CD14-positive monocyte (primary cell): ENCODE measurements around the gene BCAS4. TPM values are rescaled to one million over a fixed set of nuclear protein-coding genes. Genes with fewer than 3 reads are reported as not detected.

Experiments used
- DNase-seq, 3 donors: peaks; one replicate each; pipeline ENCODE4 v3.0.0-alpha.2; 2011 to 2022
- H2AFZ ChIP-seq: 2 replicates; pipeline ENCODE4 v1.6.0; 2012; ENCODE audit warnings: mild to moderate bottlenecking, low read depth, low read length, inconsistent platforms; ENCODE audit not compliant: insufficient read depth, poor library complexity, severe bottlenecking
- H3K27ac ChIP-seq, 2 donors: 1 replicate in 1 of 2; 2 replicates in 1 of 2; pipeline ENCODE4 v1.5.1; 2012 to 2013; ENCODE audit warnings: low read length in 2 of 2, control low read depth in 1 of 2, inconsistent platforms in 1 of 2, low read depth in 1 of 2, mild to moderate bottlenecking in 1 of 2
- H3K27me3 ChIP-seq, 2 donors: one replicate each; pipeline versions ENCODE4 v1.6.0 to v1.6.1; 2011 to 2013; ENCODE audit warnings: low read length in 2 of 2; ENCODE audit not compliant: control insufficient read depth in 2 of 2, insufficient read depth in 2 of 2
- H3K36me3 ChIP-seq, 2 donors: replicated peaks in 1 of 2; 1 replicate in 1 of 2; 2 replicates in 1 of 2; pipeline versions ENCODE4 v1.5.1 to v1.6.1; 2012 to 2013; ENCODE audit warnings: low read length in 2 of 2, control low read depth in 1 of 2, inconsistent platforms in 1 of 2, mild to moderate bottlenecking in 1 of 2; ENCODE audit not compliant: insufficient read depth in 2 of 2, control insufficient read depth in 1 of 2
- H3K4me1 ChIP-seq, 2 donors: 1 replicate in 1 of 2; 2 replicates in 1 of 2; pipeline versions ENCODE4 v1.5.1 to v1.6.1; 2012 to 2013; ENCODE audit warnings: low read length in 2 of 2, control low read depth in 1 of 2, inconsistent platforms in 1 of 2, mild to moderate bottlenecking in 1 of 2, moderate library complexity in 1 of 2; ENCODE audit not compliant: insufficient read depth in 2 of 2, control insufficient read depth in 1 of 2
- H3K4me2 ChIP-seq: replicated peaks from 2 replicates; pipeline ENCODE3; 2012; ENCODE audit warnings: low read length, moderate library complexity, mild to moderate bottlenecking; ENCODE audit not compliant: poor library complexity, severe bottlenecking; ENCODE audit errors: extremely low read depth
- H3K4me3 ChIP-seq, 3 experiments: fragments of 200-600 bp in 1 of 3; sonication (generic) in 1 of 3; replicated peaks in 1 of 3; 1 replicate in 2 of 3; 2 replicates in 1 of 3; pipeline ENCODE4 v1.5.1; 2011 to 2013; ENCODE audit warnings: low read length in 3 of 3, mild to moderate bottlenecking in 3 of 3, control low read depth in 2 of 3, low read depth in 2 of 3, inconsistent platforms in 1 of 3, moderate library complexity in 1 of 3
- H3K79me2 ChIP-seq: 2 replicates; pipeline ENCODE4 v1.6.0; 2012; ENCODE audit warnings: mild to moderate bottlenecking, control low read depth, inconsistent platforms, low read length, moderate library complexity; ENCODE audit not compliant: insufficient read depth
- H3K9ac ChIP-seq: 2 replicates; pipeline ENCODE4 v1.6.0; 2017; ENCODE audit warnings: low read length, mild to moderate bottlenecking; ENCODE audit not compliant: insufficient read depth, poor library complexity, severe bottlenecking
- H3K9me3 ChIP-seq, 2 donors: replicated peaks in 1 of 2; 1 replicate in 1 of 2; 2 replicates in 1 of 2; pipeline versions ENCODE4 v1.5.1 to v1.6.1; 2012 to 2013; ENCODE audit warnings: low read length in 2 of 2, control low read depth in 1 of 2; ENCODE audit not compliant: control insufficient read depth in 1 of 2, insufficient read depth in 1 of 2
- H4K20me1 ChIP-seq: 2 replicates; pipeline ENCODE4 v1.6.0; 2012; ENCODE audit warnings: mild to moderate bottlenecking, low read length, control low read depth, moderate library complexity; ENCODE audit not compliant: insufficient read depth
- H3K27ac Mint-ChIP-seq, 7 donors: one replicate each; pipeline ENCODE4 v1.8.0; 2020; ENCODE audit warnings: mild to moderate bottlenecking in 7 of 7, mixed read lengths in 7 of 7, moderate library complexity in 6 of 7, inconsistent platforms in 2 of 7
- H3K27me3 Mint-ChIP-seq, 3 donors: one replicate each; pipeline ENCODE4 v1.8.0; 2021 to 2022; ENCODE audit warnings: low read depth in 3 of 3, mild to moderate bottlenecking in 3 of 3, mixed read lengths in 3 of 3, moderate library complexity in 3 of 3, inconsistent platforms in 1 of 3
- H3K36me3 Mint-ChIP-seq, 2 donors: one replicate each; pipeline ENCODE4 v1.8.0; 2020; ENCODE audit warnings: mixed read lengths in 2 of 2, inconsistent platforms in 1 of 2, mild to moderate bottlenecking in 1 of 2
- H3K4me1 Mint-ChIP-seq: one replicate; pipeline ENCODE4 v1.8.0; 2020; ENCODE audit warnings: mild to moderate bottlenecking, mixed read lengths
- H3K4me3 Mint-ChIP-seq, 2 donors: one replicate each; pipeline ENCODE4 v1.8.0; 2020; ENCODE audit warnings: mild to moderate bottlenecking in 2 of 2, mixed read lengths in 2 of 2, moderate library complexity in 1 of 2
- H3K9me3 Mint-ChIP-seq, 7 donors: one replicate each; pipeline ENCODE4 v1.8.0; 2020 to 2022; ENCODE audit warnings: mixed read lengths in 7 of 7, mild to moderate bottlenecking in 6 of 7, moderate library complexity in 6 of 7, inconsistent platforms in 2 of 7
- WGBS: methylation state at CpG from one replicate; pipeline ENCODE4 v1.1.5; 2013; ENCODE audit warnings: missing lambda C conversion rate; ENCODE audit not compliant: insufficient coverage; 5-methylcytosine and 5-hydroxymethylcytosine counted together
- intact Hi-C, 2 donors: fragments of 100-400 bp; cut with micrococcal nuclease; formaldehyde crosslinking; loops; one replicate each; pipeline versions ENCODE4 v1.15.0 to v1.15.1; 2023
- polyA plus RNA-seq, 3 donors: library from polyadenylated mRNA; depleted of rRNA in 1 of 3; unstranded in 2 of 3; stranded (reverse) in 1 of 3; fragments of 300-500 nt in 2 of 3; fragments of >200 nt in 1 of 3; fragmentation: Illumina TruSeq in 2 of 3; gene quantifications; 1 replicate in 2 of 3; 2 replicates in 1 of 3; pipeline ENCODE4 v1.2.3, GENCODE V29; 2012 to 2021
- TF ChIP-seq, protein P1 (sequence below): fragments of 200-600 bp; IDR thresholded peaks from one replicate; pipeline ENCODE4 v1.8.0; 2022; ENCODE audit warnings: antibody characterized with exemption, mild to moderate bottlenecking

BCAS4 gene
- polyA plus RNA-seq, 3 donors, result 0.16 to 1.0 (median 0.69) TPM

GRCh38 chr20:50868509-50869495, 73.9 kb downstream of the BCAS4 start:
- H3K36me3 Mint-ChIP-seq, result no peaks in the 10 kb centered on the region

GRCh38 chr20:50870561-50871161, 75.8 kb downstream of the BCAS4 start:
- TF ChIP-seq, protein P1, sequence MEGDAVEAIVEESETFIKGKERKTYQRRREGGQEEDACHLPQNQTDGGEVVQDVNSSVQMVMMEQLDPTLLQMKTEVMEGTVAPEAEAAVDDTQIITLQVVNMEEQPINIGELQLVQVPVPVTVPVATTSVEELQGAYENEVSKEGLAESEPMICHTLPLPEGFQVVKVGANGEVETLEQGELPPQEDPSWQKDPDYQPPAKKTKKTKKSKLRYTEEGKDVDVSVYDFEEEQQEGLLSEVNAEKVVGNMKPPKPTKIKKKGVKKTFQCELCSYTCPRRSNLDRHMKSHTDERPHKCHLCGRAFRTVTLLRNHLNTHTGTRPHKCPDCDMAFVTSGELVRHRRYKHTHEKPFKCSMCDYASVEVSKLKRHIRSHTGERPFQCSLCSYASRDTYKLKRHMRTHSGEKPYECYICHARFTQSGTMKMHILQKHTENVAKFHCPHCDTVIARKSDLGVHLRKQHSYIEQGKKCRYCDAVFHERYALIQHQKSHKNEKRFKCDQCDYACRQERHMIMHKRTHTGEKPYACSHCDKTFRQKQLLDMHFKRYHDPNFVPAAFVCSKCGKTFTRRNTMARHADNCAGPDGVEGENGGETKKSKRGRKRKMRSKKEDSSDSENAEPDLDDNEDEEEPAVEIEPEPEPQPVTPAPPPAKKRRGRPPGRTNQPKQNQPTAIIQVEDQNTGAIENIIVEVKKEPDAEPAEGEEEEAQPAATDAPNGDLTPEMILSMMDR, result no peak
- H3K36me3 ChIP-seq, result no peaks in the 10 kb centered on the region
- DNase-seq, result no peak
- H3K27ac ChIP-seq, result no peak overlapping the region
- H3K9ac ChIP-seq, result no peak overlapping the region
- no peaks in the 10 kb centered on the region for H3K4me1 Mint-ChIP-seq
- no peak overlapping the region for H3K4me3 Mint-ChIP-seq
- peaks cover 0 to 3% (median 0%) of the 10 kb centered on the region in 3 donors for H3K27me3 Mint-ChIP-seq
- H2AFZ ChIP-seq, result no peak overlapping the region
- no peaks in the 10 kb centered on the region for H3K36me3 Mint-ChIP-seq
- H3K4me1 ChIP-seq, result no peaks in the 10 kb centered on the region
- no peaks in the 10 kb centered on the region for H3K9me3 Mint-ChIP-seq
- no peak overlapping the region for H3K27ac Mint-ChIP-seq
- no peak overlapping the region for H3K4me2 ChIP-seq
- no peaks in the 10 kb centered on the region for H3K27me3 ChIP-seq
- H3K79me2 ChIP-seq, result no peaks in the 10 kb centered on the region
- H3K9me3 ChIP-seq, result no peaks in the 10 kb centered on the region
- no peak overlapping the region for H3K4me3 ChIP-seq
- no peaks in the 10 kb centered on the region for H4K20me1 ChIP-seq
- intact Hi-C loops, result no loop called here
- 95% methylated on average over 17 of the region's 19 CpGs for WGBS

More at GRCh38 chr20:50868509-50869495, 73.9 kb downstream of the BCAS4 start:
- no peak for DNase-seq
- Histone ChIP-seq H3K27me3 (no peaks in the 10 kb centered on the region), H3K79me2 (no peaks in the 10 kb centered on the region), H4K20me1 (no peaks in the 10 kb centered on the region), H3K36me3 (no peaks in the 10 kb centered on the region), H3K4me1 (no peaks in the 10 kb centered on the region), H3K27ac (no peak overlapping the region), H3K9ac (no peak overlapping the region), H3K4me3 (no peak overlapping the region), H3K4me2 (no peak overlapping the region), H2AFZ (no peak overlapping the region), H3K9me3 (no peaks in the 10 kb centered on the region)
- Mint-ChIP-seq H3K4me1 (no peaks in the 10 kb centered on the region), H3K4me3 (no peak overlapping the region), H3K9me3 (no peaks in the 10 kb centered on the region), H3K27me3 (peaks cover 0 to 3% (median 0%) of the 10 kb centered on the region in 3 donors), H3K27ac (no peak overlapping the region)
- intact Hi-C loops, result no loop called here
- TF ChIP-seq, protein P1, result no peak
- 96% methylated on average over 5 of the region's 11 CpGs for WGBS
